Activated B cell treated with CpG ODN at 0.5 μM for 24 hours (primary cell): Measurements from ENCODE around the gene SMG6. TPM values are rescaled to one million over a fixed set of nuclear protein-coding genes. Genes with fewer than 3 reads are reported as not detected.

Experiments used
- ATAC-seq: fragments of 200-7000 bp; cut with Tn5 transposase; one replicate; pipeline ENCODE4 v1.10.0; 2021; ENCODE audit warnings: low read depth, mild to moderate bottlenecking, moderate library complexity
- CTCF ChIA-PET: fragments of 350-600 bp; sonication (Branson Sonifier 250); formaldehyde crosslinking; loops from one replicate; lab custom pipeline; 2021; ENCODE audit warnings: antibody characterized with exemption; lab: Charles Lee
- POLR2A ChIA-PET: fragments of 350-600 bp; sonication (Branson Sonifier 250); formaldehyde crosslinking; loops from one replicate; lab custom pipeline; 2021; ENCODE audit warnings: antibody characterized with exemption; lab: Charles Lee
- DNase-seq: peaks from one replicate; pipeline ENCODE4 v3.0.0; 2022
- H3K27ac Mint-ChIP-seq: one replicate; pipeline ENCODE4 v1.8.0; 2020; ENCODE audit warnings: mixed read lengths
- H3K27me3 Mint-ChIP-seq: one replicate; pipeline ENCODE4 v1.8.0; 2021; ENCODE audit warnings: mixed read lengths
- H3K36me3 Mint-ChIP-seq: one replicate; pipeline ENCODE4 v1.8.0; 2021; ENCODE audit warnings: low read depth, mixed read lengths
- H3K4me1 Mint-ChIP-seq: one replicate; pipeline ENCODE4 v1.8.0; 2021; ENCODE audit warnings: mixed read lengths
- H3K4me3 Mint-ChIP-seq: one replicate; pipeline ENCODE4 v1.8.0; 2020; ENCODE audit warnings: mild to moderate bottlenecking, mixed read lengths
- H3K9me3 Mint-ChIP-seq: one replicate; pipeline ENCODE4 v1.8.0; 2020; ENCODE audit warnings: mixed read lengths
- CTCF ChIP-seq: fragments of 200-600 bp; IDR thresholded peaks from one replicate; pipeline ENCODE4 v1.8.0; 2022; ENCODE audit warnings: antibody characterized with exemption, mild to moderate bottlenecking
- intact Hi-C: fragments of 100-400 bp; cut with micrococcal nuclease; formaldehyde crosslinking; loops from one replicate; pipeline ENCODE4 v1.15.1; 2024
- total RNA-seq: library from RNA; stranded (reverse); gene quantifications from 2 replicates; pipeline ENCODE4 v1.2.3, GENCODE V29; 2022

SMG6 gene
- total RNA-seq, 1 donor from 2014 or later: 30.5 TPM

GRCh38 chr17:2178798-2179501 is 124.6 kb downstream of the SMG6 start:
- H3K27me3 Mint-ChIP-seq: no peaks in the 10 kb centered on the region
- intact Hi-C loops: no loop called here
- peaks cover 70% of the 10 kb centered on the region for H3K36me3 Mint-ChIP-seq
- DNase-seq (no peak), ATAC-seq (no peak)
- POLR2A ChIA-PET: no interaction called here
- H3K9me3 Mint-ChIP-seq: no peaks in the 10 kb centered on the region
- no peak overlapping the region for H3K4me3 Mint-ChIP-seq
- CTCF ChIA-PET: interaction anchor here (1.6 kb wide), 1 partner anchor 11 kb away, joined by 3 read pairs; no protein-coding TSS in a partner anchor
- TF ChIP-seq CTCF: no peak
- no peaks in the 10 kb centered on the region for H3K4me1 Mint-ChIP-seq
- no peak overlapping the region for H3K27ac Mint-ChIP-seq

- Mint-ChIP-seq H3K4me1 (no peaks in the 10 kb centered on the region), H3K9me3 (no peaks in the 10 kb centered on the region), H3K27me3 (no peaks in the 10 kb centered on the region), H3K27ac (no peak overlapping the region), H3K4me3 (no peak overlapping the region), H3K36me3 (peaks cover 66% of the 10 kb centered on the region)
- ChIA-PET CTCF (interaction anchor here (1.6 kb wide), 1 partner anchor 68 kb away, joined by 9 read pairs; no protein-coding TSS in a partner anchor), POLR2A (no interaction called here)
- DNase-seq: no peak
- intact Hi-C loops: no loop called here
- TF ChIP-seq CTCF: no peak
- no peak for ATAC-seq
Measured at GRCh38 chr17:2177235-2177811, 126.3 kb downstream of the SMG6 start.

- CTCF ChIA-PET: interaction anchor here (1.6 kb wide), 1 partner anchor 68 kb away, joined by 9 read pairs; no protein-coding TSS in a partner anchor
- H3K4me1 Mint-ChIP-seq: no peaks in the 10 kb centered on the region
- H3K27ac Mint-ChIP-seq: no peak overlapping the region
Measured at GRCh38 chr17:2176499-2177169, 127.0 kb downstream of the SMG6 start.

GRCh38 chr17:2175294-2175628 is 128.3 kb downstream of the SMG6 start:
- ChIA-PET CTCF (interaction anchor here (1.2 to 1.8 kb wide), 2 partner anchors 116 to 120 kb away, joined by 4 to 5 read pairs; partner anchors contain the start of gene HIC1), POLR2A (no interaction called here)
- H3K27ac Mint-ChIP-seq: no peak overlapping the region
- DNase-seq: no peak
- H3K9me3 Mint-ChIP-seq: no peaks in the 10 kb centered on the region
- no peaks in the 10 kb centered on the region for H3K27me3 Mint-ChIP-seq
- H3K36me3 Mint-ChIP-seq: peaks cover 62% of the 10 kb centered on the region
- TF ChIP-seq CTCF: no peak
- no peaks in the 10 kb centered on the region for H3K4me1 Mint-ChIP-seq
- no peak overlapping the region for H3K4me3 Mint-ChIP-seq
- ATAC-seq: no peak
- intact Hi-C loops: no loop called here

More at GRCh38 chr17:2176499-2177169, 127.0 kb downstream of the SMG6 start:
- DNase-seq: no peak
- no peaks in the 10 kb centered on the region for H3K9me3 Mint-ChIP-seq
- ATAC-seq: no peak
- H3K4me3 Mint-ChIP-seq: no peak overlapping the region
- intact Hi-C loops: no loop called here
- peaks cover 66% of the 10 kb centered on the region for H3K36me3 Mint-ChIP-seq
- H3K27me3 Mint-ChIP-seq: no peaks in the 10 kb centered on the region
- POLR2A ChIA-PET: no interaction called here
- TF ChIP-seq CTCF: no peak
